ENCODE data around the gene NFATC2.

NFATC2 gene

GRCh38 chr20:51379601-51380341, 162.7 kb downstream of the NFATC2 start:
- DNase-seq (ENCODE audit: low read depth, low spot score): no peak

GRCh38 chr20:51378171-51378928, 164.2 kb downstream of the NFATC2 start:
- no peak for DNase-seq (ENCODE audit: low read depth, low spot score)

GRCh38 chr20:51377132-51377531, 165.4 kb downstream of the NFATC2 start:
- no peak for DNase-seq (ENCODE audit: low read depth, low spot score)

- no peak for DNase-seq (ENCODE audit: low read depth, low spot score)
These were observed 166.4 kb downstream of the NFATC2 start for GRCh38 chr20:51376111-51376510.

GRCh38 chr20:51375561-51375960, 167.0 kb downstream of the NFATC2 start:
- no peak for DNase-seq (ENCODE audit: low read depth, low spot score)

- no peak for DNase-seq (ENCODE audit: low read depth, low spot score)
These were observed 167.6 kb downstream of the NFATC2 start for GRCh38 chr20:51374961-51375360.

GRCh38 chr20:51374456-51374830, 168.1 kb downstream of the NFATC2 start:
- DNase-seq (ENCODE audit: low read depth, low spot score): no peak

GRCh38 chr20:51373713-51374455, 168.6 kb downstream of the NFATC2 start:
- DNase-seq (ENCODE audit: low read depth, low spot score): peak; percentile 44

GRCh38 chr20:51372966-51373365, 169.6 kb downstream of the NFATC2 start:
- no peak for DNase-seq (ENCODE audit: low read depth, low spot score)

GRCh38 chr20:51372176-51372803, 170.2 kb downstream of the NFATC2 start:
- peak; percentile 40 for DNase-seq (ENCODE audit: low read depth, low spot score)

- no peak for DNase-seq (ENCODE audit: low read depth, low spot score)
These were observed 170.8 kb downstream of the NFATC2 start for GRCh38 chr20:51371720-51372119.

- DNase-seq (ENCODE audit: low read depth, low spot score): no peak
These were observed 173.0 kb downstream of the NFATC2 start for GRCh38 chr20:51369503-51369902.

GRCh38 chr20:51368461-51369211, 173.9 kb downstream of the NFATC2 start:
- no peak for DNase-seq (ENCODE audit: low read depth, low spot score)

GRCh38 chr20:51366155-51366886, 176.2 kb downstream of the NFATC2 start:
- peak; percentile 94 for DNase-seq (ENCODE audit: low read depth, low spot score)

- DNase-seq (ENCODE audit: low read depth, low spot score): peak; percentile 56
These were observed 176.8 kb downstream of the NFATC2 start for GRCh38 chr20:51365670-51366069.

- no peak for DNase-seq (ENCODE audit: low read depth, low spot score)
These were observed 178.7 kb downstream of the NFATC2 start for GRCh38 chr20:51363813-51364212.

GRCh38 chr20:51363378-51363777, 179.1 kb downstream of the NFATC2 start:
- DNase-seq (ENCODE audit: low read depth, low spot score): no peak

GRCh38 chr20:51362254-51362653, 180.3 kb downstream of the NFATC2 start:
- DNase-seq (ENCODE audit: low read depth, low spot score): no peak

- DNase-seq (ENCODE audit: low read depth, low spot score): no peak
These were observed 181.3 kb downstream of the NFATC2 start for GRCh38 chr20:51361258-51361657.

- DNase-seq (ENCODE audit: low read depth, low spot score): peak; percentile 82
These were observed 181.9 kb downstream of the NFATC2 start for GRCh38 chr20:51360451-51361201.
